ENCODE results near the gene PSD2.

DNA sequence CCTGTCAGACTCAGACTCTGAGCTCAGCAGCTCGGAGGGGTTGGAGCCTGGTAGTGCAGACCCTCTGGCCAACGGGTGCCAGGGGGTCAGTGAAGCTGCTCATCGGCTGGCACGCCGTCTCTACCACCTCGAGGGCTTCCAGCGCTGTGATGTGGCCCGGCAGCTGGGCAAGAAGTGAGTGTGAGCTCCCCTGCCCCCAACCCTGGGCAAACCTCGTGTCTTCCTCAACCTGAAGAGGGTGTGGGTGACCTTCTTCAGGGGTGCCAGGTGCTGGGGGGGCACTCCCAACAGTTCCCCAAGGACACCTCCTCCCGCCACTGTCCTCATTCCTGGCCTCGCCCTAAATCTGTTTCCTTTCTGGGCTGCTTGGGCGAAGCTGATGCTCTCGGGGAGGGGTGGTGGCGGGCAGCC lies 18.6 kb downstream of the PSD2 start:
- TF ChIP-seq, protein P1, sequence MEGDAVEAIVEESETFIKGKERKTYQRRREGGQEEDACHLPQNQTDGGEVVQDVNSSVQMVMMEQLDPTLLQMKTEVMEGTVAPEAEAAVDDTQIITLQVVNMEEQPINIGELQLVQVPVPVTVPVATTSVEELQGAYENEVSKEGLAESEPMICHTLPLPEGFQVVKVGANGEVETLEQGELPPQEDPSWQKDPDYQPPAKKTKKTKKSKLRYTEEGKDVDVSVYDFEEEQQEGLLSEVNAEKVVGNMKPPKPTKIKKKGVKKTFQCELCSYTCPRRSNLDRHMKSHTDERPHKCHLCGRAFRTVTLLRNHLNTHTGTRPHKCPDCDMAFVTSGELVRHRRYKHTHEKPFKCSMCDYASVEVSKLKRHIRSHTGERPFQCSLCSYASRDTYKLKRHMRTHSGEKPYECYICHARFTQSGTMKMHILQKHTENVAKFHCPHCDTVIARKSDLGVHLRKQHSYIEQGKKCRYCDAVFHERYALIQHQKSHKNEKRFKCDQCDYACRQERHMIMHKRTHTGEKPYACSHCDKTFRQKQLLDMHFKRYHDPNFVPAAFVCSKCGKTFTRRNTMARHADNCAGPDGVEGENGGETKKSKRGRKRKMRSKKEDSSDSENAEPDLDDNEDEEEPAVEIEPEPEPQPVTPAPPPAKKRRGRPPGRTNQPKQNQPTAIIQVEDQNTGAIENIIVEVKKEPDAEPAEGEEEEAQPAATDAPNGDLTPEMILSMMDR (conservative IDR thresholded peaks at IDR 0.05), result no peak
- no peak for TF ChIP-seq ZFX (IDR thresholded peaks at IDR 0.05)

Data from C4-2B (cell line).